SU-DHL-6 (cell line): ENCODE results near the gene RBM44.

Source experiments
- H2AFZ ChIP-seq: fragments of 200-600 bp; sonication (generic); 2 replicates; pipeline ENCODE4 v1.6.1; 2014; ENCODE audit warnings: low read depth, mild to moderate bottlenecking, moderate library complexity, mixed read lengths, antibody characterized with exemption, low read length; ENCODE audit not compliant: severe bottlenecking
- H3F3A ChIP-seq: fragments of 200-600 bp; shearing (Covaris generic); 2 replicates; pipeline ENCODE4 v1.6.0; 2016; ENCODE audit warnings: antibody characterized with exemption, mild to moderate bottlenecking; ENCODE audit not compliant: insufficient read depth
- H3K27ac ChIP-seq: fragments of 200-600 bp; sonication (generic); 2 replicates; pipeline ENCODE4 v1.5.1; 2016; ENCODE audit warnings: low read depth, mild to moderate bottlenecking, low read length, moderate library complexity, mixed read lengths
- H3K27me3 ChIP-seq: fragments of 200-600 bp; sonication (generic), shearing (Covaris generic); 2 replicates; pipeline ENCODE4 v1.6.0; 2014; ENCODE audit warnings: mild to moderate bottlenecking, low read length
- H3K36me3 ChIP-seq: fragments of 200-600 bp; sonication (generic); 2 replicates; pipeline ENCODE4 v1.6.1; 2014; ENCODE audit warnings: mild to moderate bottlenecking, low read length, mixed read lengths
- H3K4me2 ChIP-seq: fragments of 300-600, 200-600 bp; shearing (Covaris generic), sonication (generic); 2 replicates; pipeline ENCODE4 v1.6.0; 2014; ENCODE audit warnings: low read length, low read depth, mild to moderate bottlenecking; ENCODE audit not compliant: poor library complexity, severe bottlenecking
- H3K4me3 ChIP-seq: fragments of 200-600 bp; sonication (generic); 2 replicates; pipeline ENCODE4 v1.5.1; 2014; ENCODE audit warnings: antibody characterized with exemption, low read length, mild to moderate bottlenecking, mixed read lengths; ENCODE audit not compliant: insufficient read depth, poor library complexity, severe bottlenecking
- H3K79me2 ChIP-seq: fragments of 200-600 bp; sonication (generic); 2 replicates; pipeline ENCODE4 v1.6.1; 2014; ENCODE audit warnings: mild to moderate bottlenecking, low read length, moderate library complexity; ENCODE audit not compliant: insufficient read depth
- H3K9ac ChIP-seq: fragments of 200-600 bp; sonication (generic); 2 replicates; pipeline ENCODE4 v1.7.0; 2014; ENCODE audit warnings: mild to moderate bottlenecking, low read length
- H3K9me2 ChIP-seq: fragments of 200-600 bp; sonication (generic); replicated peaks from 2 replicates; pipeline ENCODE4 v1.6.1; 2014; ENCODE audit warnings: low read length; ENCODE audit not compliant: insufficient read depth
- H3K9me3 ChIP-seq: fragments of 200-600 bp; sonication (generic); 2 replicates; pipeline ENCODE4 v1.6.1; 2014; ENCODE audit warnings: low read length, mixed read lengths; ENCODE audit not compliant: insufficient read depth
- H4K20me1 ChIP-seq: fragments of 200-600 bp; sonication (generic); 2 replicates; pipeline ENCODE4 v1.6.1; 2014; ENCODE audit warnings: low read depth, mild to moderate bottlenecking, antibody characterized with exemption, low read length, moderate library complexity, mixed read lengths
- EZH2phosphoT487 ChIP-seq: fragments of 200-600 bp; sonication (generic), shearing (Covaris generic); conservative IDR thresholded peaks from 2 replicates; pipeline ENCODE4 v1.6.1; 2018; ENCODE audit warnings: mild to moderate bottlenecking, antibody characterized with exemption, low read length, moderate library complexity, mixed read lengths
- TF ChIP-seq, protein P1 (sequence below): fragments of 200-600 bp; sonication (generic); IDR thresholded peaks from one replicate; pipeline ENCODE4 v1.5.1; 2017; ENCODE audit warnings: antibody characterized with exemption, mild to moderate bottlenecking, low read length, moderate library complexity; ENCODE audit not compliant: insufficient read depth, poor library complexity, severe bottlenecking

The RBM44 gene

DNA sequence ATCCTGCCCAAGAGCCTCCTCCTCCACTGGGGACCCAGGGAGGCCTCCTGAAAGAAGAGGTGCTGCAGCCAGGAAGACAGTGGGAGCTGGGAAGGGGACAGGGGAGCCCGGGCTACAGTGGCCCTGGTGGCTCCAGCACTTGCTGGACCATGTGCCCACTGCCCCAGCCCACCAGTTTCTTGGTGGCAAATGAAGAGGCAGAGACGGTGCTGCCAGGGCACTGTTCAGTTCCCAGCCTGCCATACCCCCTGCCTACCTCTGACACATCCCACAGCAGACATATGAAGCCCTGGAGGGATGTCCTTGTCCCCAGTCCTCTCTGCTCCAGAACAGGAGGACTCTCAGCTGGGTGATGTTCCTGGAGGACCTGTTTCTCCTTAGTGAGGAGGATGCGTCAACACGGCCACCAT is 64.5 kb downstream of the RBM44 start:
- Histone ChIP-seq H3K4me2 (no peak overlapping the region), H3K4me3 (no peak overlapping the region), H2AFZ (no peak overlapping the region), H3K36me3 (no peaks in the 10 kb centered on the region), H3F3A (no peaks in the 10 kb centered on the region), H3K27me3 (no peaks in the 10 kb centered on the region), H3K27ac (no peak overlapping the region), H3K9ac (no peak overlapping the region), H3K9me3 (no peaks in the 10 kb centered on the region), H3K79me2 (no peaks in the 10 kb centered on the region), H4K20me1 (no peaks in the 10 kb centered on the region), H3K9me2 (no peaks in the 10 kb centered on the region)
- TF ChIP-seq, protein P1, sequence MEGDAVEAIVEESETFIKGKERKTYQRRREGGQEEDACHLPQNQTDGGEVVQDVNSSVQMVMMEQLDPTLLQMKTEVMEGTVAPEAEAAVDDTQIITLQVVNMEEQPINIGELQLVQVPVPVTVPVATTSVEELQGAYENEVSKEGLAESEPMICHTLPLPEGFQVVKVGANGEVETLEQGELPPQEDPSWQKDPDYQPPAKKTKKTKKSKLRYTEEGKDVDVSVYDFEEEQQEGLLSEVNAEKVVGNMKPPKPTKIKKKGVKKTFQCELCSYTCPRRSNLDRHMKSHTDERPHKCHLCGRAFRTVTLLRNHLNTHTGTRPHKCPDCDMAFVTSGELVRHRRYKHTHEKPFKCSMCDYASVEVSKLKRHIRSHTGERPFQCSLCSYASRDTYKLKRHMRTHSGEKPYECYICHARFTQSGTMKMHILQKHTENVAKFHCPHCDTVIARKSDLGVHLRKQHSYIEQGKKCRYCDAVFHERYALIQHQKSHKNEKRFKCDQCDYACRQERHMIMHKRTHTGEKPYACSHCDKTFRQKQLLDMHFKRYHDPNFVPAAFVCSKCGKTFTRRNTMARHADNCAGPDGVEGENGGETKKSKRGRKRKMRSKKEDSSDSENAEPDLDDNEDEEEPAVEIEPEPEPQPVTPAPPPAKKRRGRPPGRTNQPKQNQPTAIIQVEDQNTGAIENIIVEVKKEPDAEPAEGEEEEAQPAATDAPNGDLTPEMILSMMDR: no peak
- no peak for TF ChIP-seq EZH2phosphoT487

DNA sequence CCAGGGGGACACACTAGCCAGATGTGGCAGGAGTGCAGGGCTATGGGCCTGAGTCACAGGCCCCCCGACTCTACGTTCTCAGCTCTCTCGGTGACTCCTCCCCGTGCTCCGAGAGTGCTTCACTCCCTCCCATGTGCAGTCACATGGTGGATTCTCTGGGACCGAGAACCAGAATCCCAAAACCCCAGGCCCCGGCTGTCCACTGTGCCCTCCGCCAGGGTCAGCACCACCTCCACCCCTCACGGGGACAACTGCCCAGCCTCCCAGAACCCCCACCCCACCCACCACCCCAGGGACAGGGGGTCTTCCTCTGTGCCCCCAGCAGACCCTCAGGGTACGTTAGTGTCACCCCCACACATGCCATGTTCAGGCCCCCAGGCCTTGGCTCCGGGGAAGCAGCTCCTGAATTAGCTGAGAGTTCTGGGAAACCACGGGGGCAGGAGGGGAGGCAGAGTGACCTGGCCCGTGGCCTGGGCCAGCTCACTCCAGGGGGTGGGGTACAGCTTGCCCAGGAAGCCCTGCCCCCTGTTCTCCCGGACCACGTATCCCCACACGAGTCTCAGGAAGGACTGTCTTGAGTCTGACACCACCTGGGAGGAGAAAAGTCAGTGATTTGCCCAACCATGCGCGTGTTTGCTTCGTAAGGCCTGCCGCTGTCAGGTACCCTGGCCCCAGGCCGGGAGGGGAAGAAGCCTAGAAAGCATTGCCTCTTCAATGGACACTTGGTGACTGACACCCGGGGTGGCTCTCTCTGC is 65.3 kb downstream of the RBM44 start:
- Histone ChIP-seq H3K79me2 (no peaks in the 10 kb centered on the region), H3K9ac (no peak overlapping the region)

DNA sequence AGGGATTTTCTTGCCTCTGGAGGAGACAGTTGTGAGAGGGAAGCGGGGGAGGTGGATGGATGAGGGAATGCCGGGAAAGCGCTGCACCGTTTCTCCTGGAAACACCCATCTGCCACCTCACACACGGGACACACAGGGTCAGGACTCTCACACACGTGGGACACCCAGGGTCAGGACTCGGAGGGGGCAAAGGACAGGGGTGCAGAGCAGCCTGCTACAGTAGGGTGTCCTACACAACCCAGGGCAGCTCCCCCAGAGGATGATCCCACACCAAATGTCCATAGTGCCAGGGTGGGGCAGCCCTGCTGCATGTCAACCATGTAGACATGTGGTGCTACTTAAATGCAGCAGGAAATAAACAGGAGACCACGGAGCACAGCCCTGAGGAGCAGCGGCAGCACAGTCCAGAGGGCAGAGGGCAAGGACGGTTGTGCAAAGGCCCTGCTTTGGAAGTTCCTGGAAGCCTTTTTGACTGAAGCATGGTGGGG is 65.9 kb downstream of the RBM44 start:
- Histone ChIP-seq H3K36me3 (no peaks in the 10 kb centered on the region), H3K9me2 (no peaks in the 10 kb centered on the region), H3F3A (no peaks in the 10 kb centered on the region), H3K9ac (no peak overlapping the region), H3K79me2 (no peaks in the 10 kb centered on the region), H3K9me3 (no peaks in the 10 kb centered on the region), H2AFZ (no peak overlapping the region), H3K4me3 (no peak overlapping the region), H3K27me3 (no peaks in the 10 kb centered on the region), H3K4me2 (no peak overlapping the region), H4K20me1 (no peaks in the 10 kb centered on the region), H3K27ac (no peak overlapping the region)
- no peak for TF ChIP-seq EZH2phosphoT487
- TF ChIP-seq, protein P1: no peak

More for the DNA sequence above, 65.3 kb downstream of the RBM44 start:
- Histone ChIP-seq H4K20me1 (no peaks in the 10 kb centered on the region), H3K27me3 (no peaks in the 10 kb centered on the region), H3K9me2 (no peaks in the 10 kb centered on the region), H2AFZ (no peak overlapping the region), H3F3A (no peaks in the 10 kb centered on the region), H3K4me3 (no peak overlapping the region), H3K9me3 (no peaks in the 10 kb centered on the region), H3K4me2 (no peak overlapping the region), H3K27ac (no peak overlapping the region), H3K36me3 (no peaks in the 10 kb centered on the region)
- no peak for TF ChIP-seq EZH2phosphoT487
- TF ChIP-seq, protein P1: no peak
